Measurements from ENCODE around the gene MAGI2. TPM values are rescaled to one million over a fixed set of nuclear protein-coding genes. Genes with fewer than 3 reads are reported as not detected.

Gene MAGI2
- total RNA-seq, 1 donor from 2014 or later = 64.2 TPM

- peaks cover 2% of the 10 kb centered on the region for H3K9me3 Mint-ChIP-seq (ENCODE audit: unreplicated experiment)
- DNase-seq = no peak
- no peak for TF ChIP-seq CTCF (IDR thresholded peaks at IDR 0.05; ENCODE audit: partially characterized antibody, unreplicated experiment)
- no peaks in the 10 kb centered on the region for H3K36me3 Mint-ChIP-seq (ENCODE audit: unreplicated experiment)
- no peaks in the 10 kb centered on the region for H3K4me1 Mint-ChIP-seq (ENCODE audit: low read depth, unreplicated experiment)
- no peak overlapping the region for H3K27ac Mint-ChIP-seq (ENCODE audit: unreplicated experiment)
- no peak overlapping the region for H3K4me3 Mint-ChIP-seq (ENCODE audit: unreplicated experiment)
- no peaks in the 10 kb centered on the region for H3K27me3 Mint-ChIP-seq (ENCODE audit: unreplicated experiment)
These were observed 1268.2 kb downstream of the MAGI2 start for GRCh38 chr7:78185149-78185745.

DNA sequence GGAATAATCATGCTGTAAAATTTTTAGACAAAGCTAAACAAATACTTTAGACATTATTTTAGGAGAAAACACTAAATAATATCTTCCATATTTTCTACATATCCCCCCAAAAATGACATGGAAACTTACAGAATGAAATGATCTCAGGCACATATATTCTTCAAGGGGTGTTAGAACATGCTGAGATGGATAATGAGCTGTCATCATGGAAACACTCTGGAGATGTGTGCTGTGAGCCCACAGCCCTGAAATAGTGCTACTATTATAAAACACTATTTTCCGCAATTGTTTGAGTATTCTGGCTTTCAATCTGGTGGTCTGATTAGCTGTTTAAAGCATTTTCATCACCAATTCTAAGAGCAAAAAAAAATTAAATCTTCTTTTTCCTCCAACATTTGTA, 1269.2 kb downstream of the MAGI2 start:
- Mint-ChIP-seq H3K36me3 (ENCODE audit: unreplicated experiment) (no peaks in the 10 kb centered on the region), H3K27ac (ENCODE audit: unreplicated experiment) (no peak overlapping the region), H3K9me3 (ENCODE audit: unreplicated experiment) (peaks cover 2% of the 10 kb centered on the region), H3K27me3 (ENCODE audit: unreplicated experiment) (no peaks in the 10 kb centered on the region), H3K4me1 (ENCODE audit: low read depth, unreplicated experiment) (no peaks in the 10 kb centered on the region), H3K4me3 (ENCODE audit: unreplicated experiment) (no peak overlapping the region)
- no peak for TF ChIP-seq CTCF (IDR thresholded peaks at IDR 0.05; ENCODE audit: partially characterized antibody, unreplicated experiment)
- DNase-seq = no peak

DNA sequence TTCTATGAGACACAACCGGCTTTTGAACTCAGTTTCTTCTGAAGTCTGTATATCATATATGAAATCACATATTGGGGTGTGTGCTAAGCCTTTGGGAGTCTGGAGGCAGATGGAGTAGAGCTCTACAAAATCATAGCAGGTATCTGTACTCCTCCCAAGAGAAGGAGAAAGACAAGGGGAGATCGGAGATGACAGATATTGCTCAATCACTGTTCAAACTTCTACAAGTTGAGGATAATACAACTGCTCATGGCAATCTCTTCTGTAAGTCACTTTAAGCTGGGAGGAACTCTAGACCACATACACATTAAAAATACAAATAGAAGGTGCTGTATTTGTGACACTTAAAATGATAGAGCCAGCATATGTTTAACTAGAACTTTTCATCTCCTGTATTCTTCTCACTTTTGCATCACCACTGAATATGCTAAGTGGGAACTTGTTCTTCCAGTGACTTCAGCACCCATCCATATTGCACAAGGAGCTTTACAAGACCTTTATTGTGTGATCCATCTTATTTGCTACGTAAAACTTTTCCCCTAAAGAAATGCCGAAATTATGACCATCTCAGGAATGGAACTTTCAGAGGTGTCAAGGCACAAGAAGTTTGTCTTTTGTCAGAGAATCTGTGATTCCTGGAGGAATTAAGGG, 1273.5 kb downstream of the MAGI2 start:
- Mint-ChIP-seq H3K27me3 (ENCODE audit: unreplicated experiment) (no peaks in the 10 kb centered on the region), H3K4me3 (ENCODE audit: unreplicated experiment) (no peak overlapping the region), H3K36me3 (ENCODE audit: unreplicated experiment) (no peaks in the 10 kb centered on the region), H3K9me3 (ENCODE audit: unreplicated experiment) (no peaks in the 10 kb centered on the region), H3K4me1 (ENCODE audit: low read depth, unreplicated experiment) (peaks cover 5% of the 10 kb centered on the region), H3K27ac (ENCODE audit: unreplicated experiment) (no peak overlapping the region)
- no peak for DNase-seq
- no peak for TF ChIP-seq CTCF (IDR thresholded peaks at IDR 0.05; ENCODE audit: partially characterized antibody, unreplicated experiment)

DNA sequence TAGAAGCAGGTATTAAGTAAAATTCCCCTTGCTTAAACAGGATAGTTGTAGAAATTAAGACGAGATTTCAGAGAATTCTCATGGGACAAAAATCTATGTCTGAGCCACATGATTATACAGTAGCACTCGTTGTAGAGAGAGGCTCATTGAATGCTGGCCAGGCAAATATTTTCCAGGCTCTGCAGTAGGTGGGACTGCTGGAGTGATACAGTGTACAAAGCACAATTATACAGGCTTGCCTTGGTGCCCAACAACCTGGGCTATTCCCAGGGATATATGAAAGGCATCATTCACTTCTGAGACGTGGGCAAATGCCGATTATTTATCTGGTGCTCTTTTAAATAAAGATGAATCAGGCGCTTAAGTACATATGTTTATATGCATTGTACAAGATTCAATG, 1274.3 kb downstream of the MAGI2 start:
- Mint-ChIP-seq H3K9me3 (ENCODE audit: unreplicated experiment) (no peaks in the 10 kb centered on the region), H3K4me1 (ENCODE audit: low read depth, unreplicated experiment) (peaks cover 5% of the 10 kb centered on the region), H3K27ac (ENCODE audit: unreplicated experiment) (no peak overlapping the region), H3K27me3 (ENCODE audit: unreplicated experiment) (no peaks in the 10 kb centered on the region), H3K36me3 (ENCODE audit: unreplicated experiment) (no peaks in the 10 kb centered on the region), H3K4me3 (ENCODE audit: unreplicated experiment) (no peak overlapping the region)
- no peak for DNase-seq
- no peak for TF ChIP-seq CTCF (IDR thresholded peaks at IDR 0.05; ENCODE audit: partially characterized antibody, unreplicated experiment)

DNA sequence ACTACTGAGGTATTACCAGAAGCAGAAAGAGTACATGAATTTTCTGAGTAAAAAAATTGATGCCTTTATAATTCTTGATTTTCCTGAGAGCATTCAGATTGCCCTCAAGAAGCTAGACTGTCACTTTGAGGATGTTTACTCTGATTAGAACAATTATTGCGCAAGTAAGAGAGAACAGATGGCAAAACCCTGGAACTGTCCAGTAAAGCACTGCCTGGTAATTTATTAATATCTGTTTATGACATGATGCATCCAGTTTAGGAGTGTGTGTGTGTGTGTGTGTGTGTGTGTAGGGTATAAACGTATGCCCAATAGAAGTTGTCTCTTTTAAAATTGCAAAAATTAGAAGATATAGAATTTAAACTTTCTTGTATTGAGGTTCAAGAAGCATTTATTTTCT, 1275.1 kb downstream of the MAGI2 start:
- H3K27ac Mint-ChIP-seq (ENCODE audit: unreplicated experiment) = no peak overlapping the region
- no peaks in the 10 kb centered on the region for H3K36me3 Mint-ChIP-seq (ENCODE audit: unreplicated experiment)
- no peaks in the 10 kb centered on the region for H3K27me3 Mint-ChIP-seq (ENCODE audit: unreplicated experiment)
- DNase-seq = no peak
- no peak for TF ChIP-seq CTCF (IDR thresholded peaks at IDR 0.05; ENCODE audit: partially characterized antibody, unreplicated experiment)
- H3K4me1 Mint-ChIP-seq (ENCODE audit: low read depth, unreplicated experiment) = peaks cover 5% of the 10 kb centered on the region
- H3K4me3 Mint-ChIP-seq (ENCODE audit: unreplicated experiment) = no peak overlapping the region
- no peaks in the 10 kb centered on the region for H3K9me3 Mint-ChIP-seq (ENCODE audit: unreplicated experiment)

Data from glutamatergic neuron (in vitro differentiated cells).